Inferior parietal cortex (tissue), 1 donor: ENCODE measurements around the gene COA3.
A peak's percentile ranks its signal among the peaks of the same experiment; 100 is the strongest.

Experiments
- DNase-seq: peaks from one replicate; pipeline ENCODE4 v3.0.0-alpha.2; 2016; ENCODE audit errors: extremely low spot score

COA3 gene

GRCh38 chr17:42798383-42799380 lies at the start of gene COA3, which contains the start of gene CNTD1:
COA3 (minus strand) TSS chr17:42798704; CDS start chr17:42798681, 23 bp downstream.
CNTD1 (plus strand) TSS chr17:42798861; CDS start chr17:42799068, 207 bp downstream.
- DNase-seq = peak; percentile 86

- no peak for DNase-seq
Measured at GRCh38 chr17:42848093-42848492, 49.6 kb upstream of the COA3 start.

- DNase-seq = no peak
Measured at GRCh38 chr17:42846594-42847280, 48.2 kb upstream of the COA3 start.

- no peak for DNase-seq
Measured at GRCh38 chr17:42845918-42846593, 47.6 kb upstream of the COA3 start.

- DNase-seq = no peak
Measured at GRCh38 chr17:42845556-42845917, 47.0 kb upstream of the COA3 start.

GRCh38 chr17:42844761-42845555 lies 46.5 kb upstream of the COA3 start:
- DNase-seq = no peak

GRCh38 chr17:42844271-42844670 lies 45.8 kb upstream of the COA3 start, which contains the start of gene AOC2:
AOC2 (plus strand) TSS chr17:42844580; CDS start chr17:42844627, 47 bp downstream.
- DNase-seq = no peak

- peak; percentile 72 for DNase-seq
Measured at GRCh38 chr17:42843358-42843934, 44.9 kb upstream of the COA3 start.

GRCh38 chr17:42841975-42842685 lies 43.6 kb upstream of the COA3 start:
- DNase-seq = no peak

- no peak for DNase-seq
Measured at GRCh38 chr17:42835732-42836131, 37.2 kb upstream of the COA3 start.

GRCh38 chr17:42833767-42834422 lies 35.4 kb upstream of the COA3 start:
- no peak for DNase-seq

GRCh38 chr17:42832934-42833766 lies 34.6 kb upstream of the COA3 start, which contains the start of gene PSME3:
PSME3 (plus strand) TSS chr17:42833397; CDS start chr17:42833632, 235 bp downstream.
- peak; percentile 90 for DNase-seq

- DNase-seq = no peak
Measured at GRCh38 chr17:42832213-42832933, 33.9 kb upstream of the COA3 start.

GRCh38 chr17:42830971-42831370 lies 32.5 kb upstream of the COA3 start:
- DNase-seq = no peak

- DNase-seq = no peak
Measured at GRCh38 chr17:42827472-42827871, 29.0 kb upstream of the COA3 start.

- no peak for DNase-seq
Measured at GRCh38 chr17:42821176-42821575, 22.7 kb upstream of the COA3 start.

- no peak for DNase-seq
Measured at GRCh38 chr17:42819939-42820535, 21.5 kb upstream of the COA3 start.
